Type B pancreatic cell (in vitro differentiated cells): ENCODE data around the gene INPP5A. TPM values are rescaled to one million over a fixed set of nuclear protein-coding genes. Genes with fewer than 3 reads are reported as not detected.
"Not testable (repeated sequence)": the region's sequence is repeated elsewhere in the genome, so short reads cannot be mapped to it uniquely, and the experiment has no call there.

ENCODE experiments used
- DNase-seq: peaks from one replicate; pipeline ENCODE4 v3.0.0; 2021; ENCODE audit warnings: mixed read lengths; ENCODE audit not compliant: unreplicated experiment; ENCODE audit errors: extremely low spot score
- H3K27ac Mint-ChIP-seq: 2 replicates; pipeline ENCODE4 v1.8.0; 2021; ENCODE audit warnings: mild to moderate bottlenecking, mixed read lengths
- H3K27me3 Mint-ChIP-seq: 2 replicates; pipeline ENCODE4 v1.8.0; 2021; ENCODE audit warnings: mixed read lengths
- H3K36me3 Mint-ChIP-seq: 2 replicates; pipeline ENCODE4 v1.8.0; 2021; ENCODE audit warnings: mixed read lengths
- H3K4me1 Mint-ChIP-seq: one replicate; pipeline ENCODE4 v1.8.0; 2021; ENCODE audit warnings: mixed read lengths; ENCODE audit not compliant: unreplicated experiment
- H3K4me3 Mint-ChIP-seq: 2 replicates; pipeline ENCODE4 v1.8.0; 2021; ENCODE audit warnings: mild to moderate bottlenecking, mixed read lengths
- H3K9me3 Mint-ChIP-seq: 2 replicates; pipeline ENCODE4 v1.8.0; 2021; ENCODE audit warnings: mixed read lengths
- CTCF ChIP-seq: fragments of 200-600 bp; sonication (generic); conservative IDR thresholded peaks from 2 replicates; pipeline ENCODE4 v1.5.0; 2021; ENCODE audit warnings: antibody characterized with exemption, mild to moderate bottlenecking
- total RNA-seq: library from RNA; stranded (reverse); gene quantifications from 2 replicates; pipeline ENCODE4 v1.2.1, GENCODE V29; 2021; ENCODE audit warnings: low replicate concordance

Gene INPP5A
- total RNA-seq, 1 donor from 2014 or later, result 26.6 TPM

- no peak for TF ChIP-seq CTCF
- Mint-ChIP-seq H3K27ac (no peak overlapping the region), H3K4me1 (no peaks in the 10 kb centered on the region), H3K4me3 (no peak overlapping the region), H3K36me3 (no peaks in the 10 kb centered on the region), H3K9me3 (no peaks in the 10 kb centered on the region), H3K27me3 (peaks cover 12% of the 10 kb centered on the region)
- DNase-seq, result no peak
Observed at GRCh38 chr10:132502544-132503300, 34.9 kb upstream of the INPP5A start.

GRCh38 chr10:132503581-132504421 lies 33.8 kb upstream of the INPP5A start:
- DNase-seq, result no peak
- Mint-ChIP-seq H3K9me3 (no peaks in the 10 kb centered on the region), H3K36me3 (no peaks in the 10 kb centered on the region), H3K27ac (no peak overlapping the region), H3K4me3 (no peak overlapping the region), H3K27me3 (peaks cover 9% of the 10 kb centered on the region), H3K4me1 (no peaks in the 10 kb centered on the region)
- TF ChIP-seq CTCF, result no peak

GRCh38 chr10:132504501-132505272 lies 32.9 kb upstream of the INPP5A start:
- TF ChIP-seq CTCF, result no peak
- H3K27me3 Mint-ChIP-seq, result peaks cover 9% of the 10 kb centered on the region
- no peak for DNase-seq
- no peak overlapping the region for H3K27ac Mint-ChIP-seq
- no peaks in the 10 kb centered on the region for H3K9me3 Mint-ChIP-seq
- H3K36me3 Mint-ChIP-seq, result no peaks in the 10 kb centered on the region
- no peaks in the 10 kb centered on the region for H3K4me1 Mint-ChIP-seq
- H3K4me3 Mint-ChIP-seq, result no peak overlapping the region

- not testable (repeated sequence) for H3K27ac Mint-ChIP-seq, H3K36me3 Mint-ChIP-seq, DNase-seq, H3K27me3 Mint-ChIP-seq, H3K4me3 Mint-ChIP-seq, H3K4me1 Mint-ChIP-seq, H3K9me3 Mint-ChIP-seq
Observed at GRCh38 chr10:132505546-132505945, 32.0 kb upstream of the INPP5A start.

- Mint-ChIP-seq H3K4me3 (no peak overlapping the region), H3K9me3 (no peaks in the 10 kb centered on the region), H3K27ac (no peak overlapping the region), H3K4me1 (peaks cover 5% of the 10 kb centered on the region), H3K27me3 (no peaks in the 10 kb centered on the region), H3K36me3 (no peaks in the 10 kb centered on the region)
- TF ChIP-seq CTCF, result no peak
- no peak for DNase-seq
Observed at GRCh38 chr10:132506711-132507408, 30.7 kb upstream of the INPP5A start.
